ENCODE results near the gene GCG.

GRCh38 chr2:162175714-162176113 lies 23.7 kb upstream of the GCG start:
- TF ChIP-seq POLR2A (IDR thresholded peaks at IDR 0.05) (no peak), POLR2AphosphoS5 (IDR thresholded peaks at IDR 0.05) (no peak)
- TF ChIP-seq, protein P1, sequence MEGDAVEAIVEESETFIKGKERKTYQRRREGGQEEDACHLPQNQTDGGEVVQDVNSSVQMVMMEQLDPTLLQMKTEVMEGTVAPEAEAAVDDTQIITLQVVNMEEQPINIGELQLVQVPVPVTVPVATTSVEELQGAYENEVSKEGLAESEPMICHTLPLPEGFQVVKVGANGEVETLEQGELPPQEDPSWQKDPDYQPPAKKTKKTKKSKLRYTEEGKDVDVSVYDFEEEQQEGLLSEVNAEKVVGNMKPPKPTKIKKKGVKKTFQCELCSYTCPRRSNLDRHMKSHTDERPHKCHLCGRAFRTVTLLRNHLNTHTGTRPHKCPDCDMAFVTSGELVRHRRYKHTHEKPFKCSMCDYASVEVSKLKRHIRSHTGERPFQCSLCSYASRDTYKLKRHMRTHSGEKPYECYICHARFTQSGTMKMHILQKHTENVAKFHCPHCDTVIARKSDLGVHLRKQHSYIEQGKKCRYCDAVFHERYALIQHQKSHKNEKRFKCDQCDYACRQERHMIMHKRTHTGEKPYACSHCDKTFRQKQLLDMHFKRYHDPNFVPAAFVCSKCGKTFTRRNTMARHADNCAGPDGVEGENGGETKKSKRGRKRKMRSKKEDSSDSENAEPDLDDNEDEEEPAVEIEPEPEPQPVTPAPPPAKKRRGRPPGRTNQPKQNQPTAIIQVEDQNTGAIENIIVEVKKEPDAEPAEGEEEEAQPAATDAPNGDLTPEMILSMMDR (IDR thresholded peaks at IDR 0.05), result no peak
